Kidney (tissue), 14 donors: ENCODE data around the gene PITPNM2. TPM values are rescaled to one million over a fixed set of nuclear protein-coding genes. Genes with fewer than 3 reads are reported as not detected.

Experiments
- DNase-seq, 5 donors: peaks; one replicate each; pipeline ENCODE4 v3.0.0-alpha.2; 2013 to 2020
- FAIRE-seq: peaks from 2 replicates; lab custom pipeline; 2012; peaks lifted over from hg19 to GRCh38; lab: Jason Lieb, UNC
- H3K27ac ChIP-seq, 2 donors: one replicate each; pipeline ENCODE4 v1.7.0; 2013; ENCODE audit warnings: low read depth in 2 of 2, low read length in 2 of 2, inconsistent platforms in 1 of 2
- H3K27me3 ChIP-seq: one replicate; pipeline ENCODE4 v1.7.1; 2013; ENCODE audit warnings: low read length, inconsistent platforms; ENCODE audit not compliant: control insufficient read depth, insufficient read depth
- H3K36me3 ChIP-seq, 3 donors: one replicate each; pipeline versions ENCODE4 v1.7.0 to v1.7.1; 2013; ENCODE audit warnings: low read length in 3 of 3, control low read depth in 1 of 3, inconsistent platforms in 1 of 3; ENCODE audit not compliant: insufficient read depth in 3 of 3, control insufficient read depth in 2 of 3
- H3K4me1 ChIP-seq, 3 donors: one replicate each; pipeline versions ENCODE4 v1.7.0 to v1.7.1; 2013; ENCODE audit warnings: low read length in 3 of 3, inconsistent platforms in 1 of 3, low read depth in 1 of 3; ENCODE audit not compliant: control insufficient read depth in 2 of 3, insufficient read depth in 2 of 3
- H3K4me3 ChIP-seq, 3 donors: one replicate each; pipeline versions ENCODE4 v1.7.0 to v1.8.1; 2013; ENCODE audit warnings: low read length in 3 of 3, control low read depth in 1 of 3, inconsistent platforms in 1 of 3
- H3K9ac ChIP-seq, 3 donors: one replicate each; pipeline versions ENCODE4 v1.7.0 to v1.7.1; 2013; ENCODE audit warnings: low read length in 3 of 3, control low read depth in 1 of 3, inconsistent platforms in 1 of 3
- H3K9me3 ChIP-seq, 3 donors: one replicate each; pipeline versions ENCODE4 v1.7.0 to v1.7.1; 2013; ENCODE audit warnings: low read length in 3 of 3, control low read depth in 1 of 3, inconsistent platforms in 1 of 3; ENCODE audit not compliant: control insufficient read depth in 2 of 3, insufficient read depth in 1 of 3
- intact Hi-C: fragments of 100-400 bp; cut with DNase I; formaldehyde crosslinking; loops from one replicate; pipeline ENCODE4 v1.11.1; 2022
- polyA plus RNA-seq: library from polyadenylated mRNA; stranded (reverse); fragments of 350-450 nt; fragmentation: Illumina TruSeq; extraction: RNeasy Lipid Tissue Mini Kit (QIAGEN cat#74804); gene quantifications from one replicate; pipeline ENCODE4 v1.2.3, GENCODE V29; 2014; ENCODE audit warnings: low read depth, low replicate concordance; ENCODE audit not compliant: insufficient read depth
- total RNA-seq: library from RNA; stranded (reverse); fragmentation: NEBNext Ultra II Directional; extraction: Animal tissue kit (Norgen Biotek cat#: 25700); gene quantifications from one replicate; pipeline ENCODE4 v1.2.1, GENCODE V29; 2021
- TF ChIP-seq, protein P1 (sequence below): IDR thresholded peaks from 3 replicates; pipeline ENCODE4 v1.5.1; 2012; ENCODE audit warnings: mild to moderate bottlenecking, moderate library complexity, borderline replicate concordance; ENCODE audit not compliant: insufficient read depth; ENCODE audit errors: extremely low read depth
- donor health status: control.
- donor health status: control.
- donor health status: control.
- donor health status: control.
- donor health status: control.
- donor health status: DM: yes; HTN: yes; CAD: no.
- donor health status: Normal renal cell carcinoma (clear cell type).

Gene PITPNM2
- total and polyA plus RNA-seq, 2 donors from 2014 or later = 5.7 to 41.7 TPM

DNA sequence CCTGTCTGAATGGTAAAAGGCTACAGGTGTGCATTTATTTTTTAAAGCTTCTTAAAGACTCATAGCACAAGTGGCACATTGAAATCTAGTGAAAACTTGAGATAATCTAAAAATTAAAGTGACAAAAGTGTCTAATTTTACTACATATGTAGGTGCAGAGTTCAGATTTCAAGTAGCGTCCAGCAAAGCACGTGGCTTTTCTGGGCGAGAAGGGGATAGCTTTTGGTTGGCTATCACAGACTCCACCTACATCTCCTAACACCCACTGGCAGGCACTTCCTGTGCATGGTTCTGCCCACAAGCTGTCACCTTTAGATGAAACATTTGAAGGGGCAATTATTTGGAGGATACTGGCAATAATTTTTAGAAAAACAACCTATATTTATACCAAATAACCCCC is 1.9 kb upstream of the PITPNM2 start:
- TF ChIP-seq, protein P1, sequence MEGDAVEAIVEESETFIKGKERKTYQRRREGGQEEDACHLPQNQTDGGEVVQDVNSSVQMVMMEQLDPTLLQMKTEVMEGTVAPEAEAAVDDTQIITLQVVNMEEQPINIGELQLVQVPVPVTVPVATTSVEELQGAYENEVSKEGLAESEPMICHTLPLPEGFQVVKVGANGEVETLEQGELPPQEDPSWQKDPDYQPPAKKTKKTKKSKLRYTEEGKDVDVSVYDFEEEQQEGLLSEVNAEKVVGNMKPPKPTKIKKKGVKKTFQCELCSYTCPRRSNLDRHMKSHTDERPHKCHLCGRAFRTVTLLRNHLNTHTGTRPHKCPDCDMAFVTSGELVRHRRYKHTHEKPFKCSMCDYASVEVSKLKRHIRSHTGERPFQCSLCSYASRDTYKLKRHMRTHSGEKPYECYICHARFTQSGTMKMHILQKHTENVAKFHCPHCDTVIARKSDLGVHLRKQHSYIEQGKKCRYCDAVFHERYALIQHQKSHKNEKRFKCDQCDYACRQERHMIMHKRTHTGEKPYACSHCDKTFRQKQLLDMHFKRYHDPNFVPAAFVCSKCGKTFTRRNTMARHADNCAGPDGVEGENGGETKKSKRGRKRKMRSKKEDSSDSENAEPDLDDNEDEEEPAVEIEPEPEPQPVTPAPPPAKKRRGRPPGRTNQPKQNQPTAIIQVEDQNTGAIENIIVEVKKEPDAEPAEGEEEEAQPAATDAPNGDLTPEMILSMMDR = no peak

DNA sequence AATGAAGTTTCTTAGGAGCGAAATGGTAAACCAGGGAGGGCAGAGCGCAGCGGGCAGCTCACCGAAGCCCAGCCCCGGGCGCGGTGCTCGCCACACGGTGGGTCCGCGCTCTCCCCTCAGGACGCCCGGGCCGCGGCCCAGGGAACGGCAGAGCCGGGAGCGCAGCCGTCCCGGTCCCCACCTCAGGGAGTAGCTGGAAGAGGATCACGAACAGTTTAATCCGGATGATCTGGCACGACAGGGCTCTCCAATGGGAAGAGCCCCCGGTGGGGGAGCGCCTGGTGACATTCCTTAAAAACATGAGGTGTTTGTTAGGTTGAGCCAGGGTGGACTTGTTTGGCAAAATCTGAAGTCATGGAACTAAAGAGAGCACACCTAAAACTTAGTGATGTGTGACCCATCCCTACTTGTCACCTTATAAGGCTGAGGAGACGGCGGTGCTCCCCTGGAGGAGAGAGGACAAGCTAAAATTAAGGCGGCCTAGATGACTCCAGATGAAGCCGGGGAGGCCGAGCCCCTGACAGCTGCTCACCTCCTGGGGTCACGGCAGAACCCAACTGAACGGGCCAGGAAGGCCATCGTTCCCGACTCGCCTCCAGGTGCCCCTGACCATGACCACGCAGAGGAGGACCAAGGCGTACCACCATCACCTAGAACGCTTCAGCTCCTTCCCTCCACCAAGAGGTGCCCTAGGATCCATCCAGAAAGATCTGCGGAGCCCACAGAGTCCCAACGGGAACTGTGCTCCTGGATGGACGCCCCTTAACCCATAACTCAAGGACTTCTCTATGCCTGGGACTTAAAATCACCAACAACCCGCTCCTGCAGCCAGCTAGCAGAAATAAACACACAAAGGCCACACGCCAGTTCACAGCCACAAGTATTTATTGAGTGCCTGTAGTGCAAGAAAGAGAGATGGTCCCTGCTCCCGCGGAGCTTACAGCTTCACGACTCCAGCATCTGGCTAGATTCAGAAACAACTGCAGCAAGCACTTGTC is 866 bp upstream of the PITPNM2 start:
- peak overlapping the region; percentile 83 to 90 for H3K27ac ChIP-seq
- TF ChIP-seq, protein P1 = no peak
- peaks cover 0 to 14% (median 5%) of the 10 kb centered on the region in 3 donors for H3K4me1 ChIP-seq
- no peaks in the 10 kb centered on the region for H3K9me3 ChIP-seq
- no peaks in the 10 kb centered on the region for H3K27me3 ChIP-seq
- peak overlapping the region in 2 of 3 donors; percentile 51 to 70 for H3K4me3 ChIP-seq
- FAIRE-seq (no peak), DNase-seq (peak in 4 of 5 donors; percentile 51 to 81 (median 54))
- H3K9ac ChIP-seq = peak overlapping the region in 2 of 3 donors; percentile 51 to 84
- no peaks in the 10 kb centered on the region for H3K36me3 ChIP-seq
- intact Hi-C loops = loop anchor here (10.0 kb wide), 1 partner anchor 107 kb away; no protein-coding TSS in a partner anchor

More for the DNA sequence above, 1.9 kb upstream of the PITPNM2 start:
- H3K9ac ChIP-seq = no peak overlapping the region
- H3K27me3 ChIP-seq = no peaks in the 10 kb centered on the region
- peaks cover 0 to 14% (median 5%) of the 10 kb centered on the region in 3 donors for H3K4me1 ChIP-seq
- DNase-seq (no peak), FAIRE-seq (no peak)
- intact Hi-C loops = loop anchor here (10.0 kb wide), 1 partner anchor 108 kb away; no protein-coding TSS in a partner anchor
- no peaks in the 10 kb centered on the region for H3K36me3 ChIP-seq
- H3K9me3 ChIP-seq = no peaks in the 10 kb centered on the region
- no peak overlapping the region for H3K27ac ChIP-seq
- H3K4me3 ChIP-seq = no peak overlapping the region

DNA sequence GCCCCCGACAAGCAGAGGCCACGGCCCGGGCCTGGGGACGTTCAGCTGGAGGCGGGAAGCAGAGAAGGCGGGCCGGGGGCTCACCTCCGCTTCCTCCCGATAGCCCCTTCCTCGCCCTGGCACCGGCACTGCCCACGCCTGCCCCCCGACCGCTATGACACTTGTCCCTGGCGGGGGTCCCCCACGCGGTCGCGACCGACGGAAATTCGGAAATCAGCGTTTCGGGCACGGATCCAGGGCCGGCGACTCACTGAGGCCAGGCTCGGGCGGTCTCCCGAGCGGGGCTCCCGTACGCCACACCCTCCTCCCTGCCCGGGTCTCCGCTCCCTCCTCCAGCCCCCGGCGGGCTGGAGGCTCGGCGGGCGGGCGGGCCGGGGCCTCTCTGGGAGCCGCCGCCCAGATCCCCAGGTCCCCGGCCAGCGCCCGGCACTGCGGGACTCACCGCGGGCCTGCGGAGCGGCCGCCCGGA is 581 bp downstream of the PITPNM2 start:
- Histone ChIP-seq H3K27me3 (no peaks in the 10 kb centered on the region), H3K4me3 (peak overlapping the region in 2 of 3 donors; percentile 13 to 66), H3K9ac (peak overlapping the region in 2 of 3 donors; percentile 49 to 68), H3K36me3 (no peaks in the 10 kb centered on the region), H3K4me1 (peaks cover 0 to 14% (median 5%) of the 10 kb centered on the region in 3 donors), H3K9me3 (no peaks in the 10 kb centered on the region), H3K27ac (peak overlapping the region; percentile 30 to 56)
- DNase-seq = peak in 4 of 5 donors; percentile 44 to 85 (median 67)
- TF ChIP-seq, protein P1 = no peak
- intact Hi-C loops = loop anchor here (10.0 kb wide), 1 partner anchor 106 kb away; no protein-coding TSS in a partner anchor
- FAIRE-seq = no peak
